ENCODE measurements around the gene ZNF326. TPM values are rescaled to one million over a fixed set of nuclear protein-coding genes. Genes with fewer than 3 reads are reported as not detected.

The ZNF326 gene
- total and polyA plus RNA-seq, 2 of the 8 experiments (the other 6 are each of a cell fraction or from before 2014, with no cell fraction given) = 12.2 to 30.6 TPM

- no peak overlapping the region for H4K5ac ChIP-seq (ENCODE audit: insufficient read length, low read depth, low read length)
- H3K4ac ChIP-seq (replicated peaks; ENCODE audit: insufficient read length, low read depth, low read length) = no peak overlapping the region
- no peak overlapping the region for H3K4me3 ChIP-seq (ENCODE audit: extremely low read depth in 1 of 4, insufficient read depth in 2 of 4, low read depth in 3 of 4, low read length in 4 of 4)
- no peak overlapping the region for H3K56ac ChIP-seq (replicated peaks; ENCODE audit: insufficient read length, low read depth, low read length)
- no peak overlapping the region for H3K4me2 ChIP-seq (ENCODE audit: insufficient read depth in 1 of 2, low read depth in 2 of 2, low read length in 2 of 2)
- no peak overlapping the region for H2BK15ac ChIP-seq (ENCODE audit: low read length)
- no peak overlapping the region for H2AFZ ChIP-seq (ENCODE audit: low read length)
- DNase-seq (ENCODE audit: low read depth in 1 of 2, low spot score in 2 of 2) (no peak), FAIRE-seq (no peak)
- no peaks in the 10 kb centered on the region for H3K79me1 ChIP-seq (ENCODE audit: low read depth, low read length)
- H3K14ac ChIP-seq (ENCODE audit: insufficient read length) = no peak overlapping the region
- no peak overlapping the region for H3K27ac ChIP-seq (ENCODE audit: low read depth, low read length)
- no peaks in the 10 kb centered on the region for H3K36me3 ChIP-seq (ENCODE audit: control insufficient read depth in 2 of 4, insufficient read depth in 4 of 4, low read length in 3 of 4)
- no peak overlapping the region for H2BK20ac ChIP-seq (ENCODE audit: low read length)
- H3K23ac ChIP-seq (ENCODE audit: insufficient read length) = no peak overlapping the region
- no peaks in the 10 kb centered on the region for H3K23me2 ChIP-seq (ENCODE audit: low read depth, low read length)
- H3K9me3 ChIP-seq (ENCODE audit: insufficient read depth in 2 of 2, low read depth in 1 of 2, low read length in 1 of 2) = peaks cover 0 to 3% of the 10 kb centered on the region in 2 experiments; a peak in 2 of 4 replicates
- H2BK12ac ChIP-seq (ENCODE audit: low read depth, low read length) = no peak overlapping the region
- WGBS, 2 experiments (ENCODE audit: extremely low coverage in 1 of 2, insufficient coverage in 1 of 2, insufficient read length in 1 of 2, insufficient replicate concordance in 2 of 2, low coverage in 1 of 2, low lambda C conversion rate in 2 of 2, missing lambda C conversion rate in 1 of 2) = 90% methylated on average over 6 of the region's 6 CpGs; no CpG with 5 or more reads in 1 of the 2 experiments
- no peak overlapping the region for H2AK5ac ChIP-seq (ENCODE audit: low read depth, low read length)
- H2BK120ac ChIP-seq (replicated peaks; ENCODE audit: low read depth, low read length) = no peak overlapping the region
- H4K8ac ChIP-seq (ENCODE audit: extremely low read depth, insufficient read depth, low read length) = no peak overlapping the region
- H4K91ac ChIP-seq (replicated peaks; ENCODE audit: insufficient read length, low read length) = no peak overlapping the region
- no peaks in the 10 kb centered on the region for H3K27me3 ChIP-seq (replicated peaks in 1 of 4; ENCODE audit: control insufficient read depth in 3 of 4, extremely low read depth in 1 of 4, insufficient read depth in 3 of 4, low read length in 3 of 4)
- ChIA-PET CTCF (ENCODE audit: partially characterized antibody) (interaction anchor here (0.9 to 2.5 kb wide), 4 partner anchors 10 to 158 kb away, joined by 3 to 9 read pairs (median 6); no protein-coding TSS in a partner anchor), POLR2A (ENCODE audit: partially characterized antibody) (interaction anchor here (0.5 kb wide), 1 partner anchor 152 kb away, joined by 3 read pairs; no protein-coding TSS in a partner anchor)
- H3K18ac ChIP-seq (ENCODE audit: extremely low read depth, low read length) = no peak overlapping the region
- no peak overlapping the region for H2BK5ac ChIP-seq (ENCODE audit: low read depth, low read length)
- no peaks in the 10 kb centered on the region for H3K79me2 ChIP-seq (ENCODE audit: control insufficient read depth in 1 of 2, insufficient read depth in 2 of 2, low read length in 2 of 2)
- no peaks in the 10 kb centered on the region for H3K4me1 ChIP-seq (replicated peaks in 1 of 4; ENCODE audit: control insufficient read depth in 3 of 4, insufficient read depth in 4 of 4, low read length in 3 of 4)
- H4K20me1 ChIP-seq (replicated peaks in 1 of 2; ENCODE audit: control insufficient read depth in 1 of 2, insufficient read depth in 2 of 2, low read length in 2 of 2) = no peaks in the 10 kb centered on the region
- no peak overlapping the region for H3K9ac ChIP-seq (replicated peaks in 1 of 4; ENCODE audit: extremely low read depth in 1 of 4, low read depth in 3 of 4, low read length in 3 of 4)
- no peak for TF ChIP-seq SAP30 (IDR thresholded peaks at IDR 0.05; ENCODE audit: insufficient read depth, insufficient replicate concordance, low read length)
- no peak for TF ChIP-seq CREB1 (IDR thresholded peaks at IDR 0.05)
- no peak for TF ChIP-seq RBBP5 (IDR thresholded peaks at IDR 0.05; ENCODE audit: borderline replicate concordance, low read depth, low read length)
- no peak for TF ChIP-seq GTF2F1 (IDR thresholded peaks at IDR 0.05; ENCODE audit: borderline replicate concordance, low read depth, low read length)
- TF ChIP-seq EP300 (IDR thresholded peaks at IDR 0.05; ENCODE audit: borderline replicate concordance in 1 of 2, low read depth in 2 of 2, low read length in 2 of 2) = no peak
- no peak for TF ChIP-seq MAFK (IDR thresholded peaks at IDR 0.05; ENCODE audit: low read depth, low read length)
- no peak for TF ChIP-seq ATF3 (IDR thresholded peaks at IDR 0.05; ENCODE audit: insufficient read depth, low read depth, low read length)
- no peak for TF ChIP-seq TEAD4 (IDR thresholded peaks at IDR 0.05; ENCODE audit: low read depth, low read length)
- no peak for TF ChIP-seq CTCF (IDR thresholded peaks at IDR 0.05; ENCODE audit: control extremely low read depth in 1 of 3, insufficient read depth in 1 of 3, low read depth in 1 of 3, low read length in 3 of 3)
Measured at GRCh38 chr1:89962024-89962741, 32.7 kb upstream of the ZNF326 start.

All from H1 (cell line).